GM12878 (cell line): ENCODE data around the gene MPZL3. TPM values are rescaled to one million over a fixed set of nuclear protein-coding genes. Genes with fewer than 3 reads are reported as not detected.

Source experiments
- ATF3 ChIP-seq: IDR thresholded peaks from 2 replicates; pipeline ENCODE4 v1.6.1; 2011; ENCODE audit warnings: low read depth, mild to moderate bottlenecking, low read length, moderate library complexity, borderline replicate concordance; ENCODE audit errors: extremely low read depth
- BMI1 ChIP-seq: fragments of 450-650 bp; IDR thresholded peaks from 2 replicates; pipeline ENCODE4 v1.6.1; 2016; ENCODE audit warnings: mild to moderate bottlenecking, moderate library complexity, borderline replicate concordance
- CBFB ChIP-seq: IDR thresholded peaks from 2 replicates; pipeline ENCODE4 v1.6.1; 2016; ENCODE audit warnings: antibody characterized with exemption, low read depth
- CEBPZ ChIP-seq: fragments of 150-350 bp; IDR thresholded peaks from 2 replicates; pipeline ENCODE4 v1.6.1; 2016; ENCODE audit warnings: low read depth, low read length
- CHD2 ChIP-seq: IDR thresholded peaks from 2 replicates; pipeline ENCODE4 v1.6.1; 2011; ENCODE audit warnings: low read depth, low read length, improper control_type of control experiment, borderline replicate concordance
- CHD4 ChIP-seq: fragments of 200-600 bp; sonication (generic); IDR thresholded peaks from 2 replicates; pipeline ENCODE4 v1.6.1; 2016; ENCODE audit warnings: mild to moderate bottlenecking
- GABPA ChIP-seq: IDR thresholded peaks from 2 replicates; pipeline ENCODE4 v1.6.1; 2014; ENCODE audit warnings: antibody characterized with exemption, low read depth, mild to moderate bottlenecking, inconsistent platforms
- IKZF2 ChIP-seq, 2 experiments: fragments of 450-650 bp; IDR thresholded peaks; 2 replicates each; pipeline ENCODE4 v1.6.1; 2017; ENCODE audit warnings: mild to moderate bottlenecking in 2 of 2, moderate library complexity in 2 of 2
- JUNB ChIP-seq: IDR thresholded peaks from 2 replicates; pipeline ENCODE4 v1.6.1; 2016; ENCODE audit warnings: antibody characterized with exemption, mild to moderate bottlenecking
- MEF2B ChIP-seq: fragments of 450-650 bp; IDR thresholded peaks from 2 replicates; pipeline ENCODE4 v1.6.1; 2018; ENCODE audit warnings: mild to moderate bottlenecking, moderate library complexity; ENCODE audit not compliant: partially characterized antibody, poor library complexity, severe bottlenecking
- MLLT1 ChIP-seq: fragments of 450-650 bp; IDR thresholded peaks from 2 replicates; pipeline ENCODE4 v1.6.1; 2016; ENCODE audit warnings: mild to moderate bottlenecking
- MTA3 ChIP-seq: IDR thresholded peaks from 2 replicates; pipeline ENCODE4 v1.6.1; 2012; ENCODE audit warnings: low read length, inconsistent platforms, borderline replicate concordance
- NBN ChIP-seq: fragments of 450-650 bp; IDR thresholded peaks from 2 replicates; pipeline ENCODE4 v1.6.1; 2016
- PAX5 ChIP-seq: IDR thresholded peaks from 2 replicates; pipeline ENCODE4 v1.6.1; 2011; ENCODE audit warnings: low read depth, low read length, borderline replicate concordance
- POU2F2 ChIP-seq: IDR thresholded peaks from 3 replicates; pipeline ENCODE4 v1.6.1; 2011; ENCODE audit warnings: low read depth, mild to moderate bottlenecking, low read length, borderline replicate concordance
- SREBF2 ChIP-seq: IDR thresholded peaks from 2 replicates; pipeline ENCODE4 v1.6.1; 2012; ENCODE audit warnings: mild to moderate bottlenecking, low read length
- STAT3 ChIP-seq: IDR thresholded peaks from 2 replicates; pipeline ENCODE4 v1.6.1; 2011; ENCODE audit warnings: low read depth, low read length, improper control_type of control experiment
- TCF12 ChIP-seq: IDR thresholded peaks from 2 replicates; pipeline ENCODE4 v1.6.1; 2011; ENCODE audit warnings: low read depth, mild to moderate bottlenecking, low read length
- ZBTB11 ChIP-seq: fragments of 450-650 bp; formaldehyde crosslinking; IDR thresholded peaks from 2 replicates; pipeline ENCODE4 v1.5.0; 2022; ENCODE audit warnings: mild to moderate bottlenecking, missing genetic modification characterization
- ZNF24 ChIP-seq: fragments of 450-650 bp; IDR thresholded peaks from 2 replicates; pipeline ENCODE4 v1.6.1; 2017; ENCODE audit warnings: antibody characterized with exemption, mild to moderate bottlenecking
- polyA plus RNA-seq, 11 experiments: library from polyadenylated mRNA; depleted of rRNA in 4 of 11; unstranded in 6 of 11; stranded (reverse) in 5 of 11; fragments of >200 nt; fragmentation: Nextera tagmentation in 4 of 11; fragmentation: Illumina TruSeq in 1 of 11; extraction: Ambion mirVana in 4 of 11; extraction: Trizol in 1 of 11; gene quantifications; 1 replicate in 1 of 11; 2 replicates in 10 of 11; pipeline versions ENCODE4 v1.2.1 to v1.2.3, GENCODE V29; 2011 to 2016; ENCODE audit warnings: inconsistent platforms in 2 of 11, missing spikeins in 2 of 11, low read depth in 1 of 11
- total RNA-seq, 4 experiments: library from RNA; depleted of rRNA in 3 of 4; stranded (reverse); fragments of >200 nt in 3 of 4; fragmentation: Illumina TruSeq in 1 of 4; extraction: Trizol in 1 of 4; gene quantifications; 2 replicates each; pipeline versions ENCODE4 v1.2.1 to v1.2.3, GENCODE V29; 2013 to 2021
- TF ChIP-seq, protein P1 (sequence below): IDR thresholded peaks from 2 replicates; pipeline ENCODE4 v1.6.1; 2012; ENCODE audit warnings: low read depth, low read length, improper control_type of control experiment

Gene MPZL3
- total and polyA plus RNA-seq, 10 of the 15 experiments (the other 5 are each of a cell fraction or from before 2014, with no cell fraction given), result 2.1 to 7.5 (median 6.2) TPM

DNA sequence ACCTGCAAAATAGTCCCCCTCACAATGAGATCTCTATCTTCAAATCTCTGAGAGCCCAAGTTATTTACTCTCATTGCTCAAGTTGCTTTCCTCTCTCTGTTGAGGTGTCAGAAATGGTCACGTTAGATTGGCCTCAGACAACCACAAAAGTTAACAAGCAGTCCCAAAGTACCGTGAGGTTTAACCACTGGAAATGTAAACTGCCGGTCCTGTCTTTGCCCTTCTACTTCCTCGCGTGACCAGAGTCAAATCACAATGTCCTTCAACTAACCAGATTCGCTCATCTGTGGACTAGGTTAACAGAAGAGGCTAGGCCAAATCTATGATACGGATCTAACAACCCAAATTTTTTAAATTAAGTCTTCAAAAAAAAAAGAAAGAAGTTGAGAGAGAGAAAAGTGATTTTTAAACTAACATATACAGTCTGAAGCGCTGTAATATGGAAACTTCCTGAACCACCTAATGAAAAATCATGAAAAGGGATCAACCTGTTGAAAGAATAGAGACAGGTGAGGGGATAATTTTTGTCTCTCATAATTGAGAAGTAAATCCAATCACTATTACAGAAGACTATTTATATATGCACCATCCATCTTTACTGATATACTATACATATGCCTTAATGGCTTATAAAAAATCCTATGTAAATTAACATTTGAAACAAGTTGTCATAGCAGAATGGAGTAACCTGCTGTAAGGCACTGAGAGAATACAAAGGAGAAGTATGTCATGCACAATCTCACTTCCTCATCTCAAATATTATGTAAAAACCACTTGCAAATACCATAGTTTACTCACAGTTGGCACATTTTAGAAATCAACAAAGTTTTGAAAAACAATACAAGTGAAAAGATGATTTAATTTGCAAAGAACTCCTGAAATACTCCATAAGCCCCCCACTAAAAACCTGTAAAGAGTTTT lies 24.0 kb downstream of the MPZL3 start (continued):
- TF ChIP-seq CEBPZ (no peak), TCF12 (0 out of 2 replicates have a peak, but pooled peaks have one; percentile 47), BMI1 (peak; percentile 50; the same call in 1 of the 2 replicates), CBFB (peak; percentile 74; the same call in 1 of the 2 replicates), MTA3 (peak; percentile 89), MEF2B (peak; percentile 66), CHD2 (peak; percentile 66), IKZF2 (IDR thresholded peaks at IDR 0.05) (peak; percentile 88 to 91), SREBF2 (no peak), CHD4 (peak; percentile 63; the same call in 1 of the 2 replicates), PAX5 (peak; percentile 86), NBN (peak; percentile 86), ZBTB11 (CRISPR knock-in tag) (no peak), POU2F2 (peak; percentile 74; the same call in 1 of the 3 replicates), JUNB (peak; percentile 43), MLLT1 (peak; percentile 91), GABPA (no peak), ATF3 (no peak), ZNF24 (no peak; the same call in 1 of the 2 replicates), STAT3 (peak; percentile 92; the same call in 1 of the 2 replicates)
- TF ChIP-seq, protein P1, sequence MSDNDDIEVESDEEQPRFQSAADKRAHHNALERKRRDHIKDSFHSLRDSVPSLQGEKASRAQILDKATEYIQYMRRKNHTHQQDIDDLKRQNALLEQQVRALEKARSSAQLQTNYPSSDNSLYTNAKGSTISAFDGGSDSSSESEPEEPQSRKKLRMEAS, result 0 out of 2 replicates have a peak, but pooled peaks have one; percentile 30
